Neural progenitor cell (in vitro differentiated cells): ENCODE measurements around the gene VASH2. TPM values are rescaled to one million over a fixed set of nuclear protein-coding genes. Genes with fewer than 3 reads are reported as not detected.

Source experiments
- DNase-seq: peaks from one replicate; pipeline ENCODE4 v3.0.0-alpha.2; 2016; ENCODE audit warnings: low spot score
- H2AFZ ChIP-seq: fragments of 200-600 bp; sonication (generic); replicated peaks from 2 replicates; pipeline ENCODE4 v1.6.1; 2016; ENCODE audit warnings: antibody characterized with exemption
- H3F3A ChIP-seq: fragments of 200-600 bp; sonication (generic); 2 replicates; pipeline ENCODE4 v1.6.1; 2016; ENCODE audit warnings: antibody characterized with exemption, low read depth
- H3K27ac ChIP-seq: fragments of 200-600 bp; sonication (generic); 2 replicates; pipeline ENCODE4 v1.5.1; 2016; ENCODE audit warnings: mild to moderate bottlenecking
- H3K27me3 ChIP-seq: fragments of 200-600 bp; sonication (generic); 2 replicates; pipeline ENCODE4 v1.6.1; 2016; ENCODE audit warnings: mild to moderate bottlenecking, moderate library complexity
- H3K36me3 ChIP-seq: fragments of 200-600 bp; sonication (generic); 2 replicates; pipeline ENCODE4 v1.5.1; 2016
- H3K4me1 ChIP-seq: fragments of 200-600 bp; sonication (generic); 2 replicates; pipeline ENCODE4 v1.6.1; 2016; ENCODE audit warnings: mixed run types
- H3K4me2 ChIP-seq: fragments of 200-600 bp; sonication (generic); 2 replicates; pipeline ENCODE4 v1.6.1; 2016
- H3K4me3 ChIP-seq: fragments of 200-600 bp; sonication (generic); 2 replicates; pipeline ENCODE4 v1.5.1; 2016
- H3K79me2 ChIP-seq: fragments of 200-600 bp; sonication (generic); 2 replicates; pipeline ENCODE4 v1.6.1; 2016; ENCODE audit warnings: low read depth
- H3K9ac ChIP-seq: fragments of 200-600 bp; sonication (generic); 2 replicates; pipeline ENCODE4 v1.6.1; 2016
- H3K9me3 ChIP-seq: fragments of 200-600 bp; sonication (generic); 2 replicates; pipeline ENCODE4 v1.5.1; 2016; ENCODE audit warnings: low read depth
- H4K20me1 ChIP-seq: fragments of 200-600 bp; sonication (generic); 2 replicates; pipeline ENCODE4 v1.6.1; 2016; ENCODE audit warnings: low read depth
- H3K27ac Mint-ChIP-seq: 3 replicates; pipeline ENCODE4 v1.8.0; 2021; ENCODE audit warnings: mixed read lengths
- H3K27me3 Mint-ChIP-seq: 2 replicates; pipeline ENCODE4 v1.8.0; 2022; ENCODE audit warnings: low read depth, mild to moderate bottlenecking, inconsistent platforms, moderate library complexity, mixed read lengths; ENCODE audit not compliant: insufficient read depth
- H3K36me3 Mint-ChIP-seq: 3 replicates; pipeline ENCODE4 v1.8.0; 2021; ENCODE audit warnings: mixed read lengths
- H3K4me1 Mint-ChIP-seq: 3 replicates; pipeline ENCODE4 v1.8.0; 2021; ENCODE audit warnings: mixed read lengths
- H3K4me3 Mint-ChIP-seq: 3 replicates; pipeline ENCODE4 v1.8.0; 2021; ENCODE audit warnings: mild to moderate bottlenecking, moderate library complexity, mixed read lengths
- H3K9me3 Mint-ChIP-seq: 3 replicates; pipeline ENCODE4 v1.8.0; 2020; ENCODE audit warnings: mixed read lengths
- EZH2 ChIP-seq: fragments of 200-600 bp; sonication (generic); IDR thresholded peaks from 2 replicates; pipeline ENCODE4 v1.6.1; 2017; ENCODE audit warnings: antibody characterized with exemption, mild to moderate bottlenecking, moderate library complexity
- EZH2phosphoT487 ChIP-seq: fragments of 200-600 bp; sonication (generic); IDR thresholded peaks from 2 replicates; pipeline ENCODE4 v1.6.1; 2017; ENCODE audit warnings: antibody characterized with exemption
- total RNA-seq: library from RNA; depleted of rRNA; stranded (reverse); fragments of >200 nt; gene quantifications from 2 replicates; pipeline ENCODE4 v1.2.3, GENCODE V29; 2015; ENCODE audit warnings: low replicate concordance
- TF ChIP-seq, protein P1 (sequence below): fragments of 200-600 bp; sonication (generic); IDR thresholded peaks from 2 replicates; pipeline ENCODE4 v1.5.1; 2017; ENCODE audit warnings: antibody characterized with exemption, mild to moderate bottlenecking

Gene VASH2
- total RNA-seq, 1 donor from 2014 or later, result 5.2 TPM

DNA sequence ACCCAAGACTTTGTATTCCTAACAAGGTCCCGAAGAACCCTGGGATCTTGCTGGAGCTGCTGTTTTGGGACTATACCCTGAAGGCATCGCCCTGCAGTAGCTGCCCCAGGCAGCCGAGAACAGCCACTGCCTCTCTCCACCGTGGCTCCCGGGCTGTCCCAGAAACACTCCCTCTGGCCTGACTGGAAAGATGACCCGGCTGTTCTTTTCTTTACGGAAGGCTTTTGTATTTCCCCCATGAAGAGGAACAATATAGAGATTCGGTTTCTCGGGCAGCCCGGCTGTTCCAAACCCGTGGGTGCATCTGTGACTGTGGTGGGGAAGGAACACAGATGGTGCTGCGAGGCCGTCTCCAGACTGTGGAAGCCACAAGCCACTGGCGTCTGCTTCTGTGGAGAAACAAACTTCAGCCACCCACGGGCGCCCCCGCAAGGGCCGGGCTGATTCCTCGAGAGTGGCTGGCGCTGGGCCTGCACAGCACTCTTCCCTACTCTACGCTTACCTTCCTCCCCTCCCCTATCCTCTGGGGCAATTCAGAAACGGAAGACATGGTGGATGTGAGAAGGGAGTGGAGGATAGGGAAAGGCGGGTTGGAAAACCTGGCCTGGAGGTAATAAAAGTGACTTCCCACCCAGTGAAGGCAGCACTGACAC, 33.7 kb upstream of the VASH2 start:
- H3K4me3 ChIP-seq, result no peak overlapping the region
- TF ChIP-seq EZH2phosphoT487 (no peak), EZH2 (no peak)
- TF ChIP-seq, protein P1, sequence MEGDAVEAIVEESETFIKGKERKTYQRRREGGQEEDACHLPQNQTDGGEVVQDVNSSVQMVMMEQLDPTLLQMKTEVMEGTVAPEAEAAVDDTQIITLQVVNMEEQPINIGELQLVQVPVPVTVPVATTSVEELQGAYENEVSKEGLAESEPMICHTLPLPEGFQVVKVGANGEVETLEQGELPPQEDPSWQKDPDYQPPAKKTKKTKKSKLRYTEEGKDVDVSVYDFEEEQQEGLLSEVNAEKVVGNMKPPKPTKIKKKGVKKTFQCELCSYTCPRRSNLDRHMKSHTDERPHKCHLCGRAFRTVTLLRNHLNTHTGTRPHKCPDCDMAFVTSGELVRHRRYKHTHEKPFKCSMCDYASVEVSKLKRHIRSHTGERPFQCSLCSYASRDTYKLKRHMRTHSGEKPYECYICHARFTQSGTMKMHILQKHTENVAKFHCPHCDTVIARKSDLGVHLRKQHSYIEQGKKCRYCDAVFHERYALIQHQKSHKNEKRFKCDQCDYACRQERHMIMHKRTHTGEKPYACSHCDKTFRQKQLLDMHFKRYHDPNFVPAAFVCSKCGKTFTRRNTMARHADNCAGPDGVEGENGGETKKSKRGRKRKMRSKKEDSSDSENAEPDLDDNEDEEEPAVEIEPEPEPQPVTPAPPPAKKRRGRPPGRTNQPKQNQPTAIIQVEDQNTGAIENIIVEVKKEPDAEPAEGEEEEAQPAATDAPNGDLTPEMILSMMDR, result peak; percentile 12
- peaks cover 26% of the 10 kb centered on the region for H3K27me3 Mint-ChIP-seq
- no peaks in the 10 kb centered on the region for H4K20me1 ChIP-seq
- peaks cover 30% of the 10 kb centered on the region for H3K27me3 ChIP-seq
- no peaks in the 10 kb centered on the region for H3K9me3 ChIP-seq
- DNase-seq, result peak; percentile 58
- H3K4me2 ChIP-seq, result peak overlapping the region; percentile 53
- peak overlapping the region; percentile 93 for H3K27ac Mint-ChIP-seq
- H3K9ac ChIP-seq, result no peak overlapping the region
- no peaks in the 10 kb centered on the region for H3K36me3 ChIP-seq
- peaks cover 1% of the 10 kb centered on the region for H3K36me3 Mint-ChIP-seq
- H3K79me2 ChIP-seq, result no peaks in the 10 kb centered on the region
- peak overlapping the region; percentile 99 for H2AFZ ChIP-seq
- H3K4me1 Mint-ChIP-seq, result peaks cover 26% of the 10 kb centered on the region
- H3K27ac ChIP-seq, result no peak overlapping the region
- H3K9me3 Mint-ChIP-seq, result no peaks in the 10 kb centered on the region
- peaks cover 22% of the 10 kb centered on the region for H3F3A ChIP-seq
- H3K4me3 Mint-ChIP-seq, result peak overlapping the region; percentile 24
- peaks cover 16% of the 10 kb centered on the region for H3K4me1 ChIP-seq

DNA sequence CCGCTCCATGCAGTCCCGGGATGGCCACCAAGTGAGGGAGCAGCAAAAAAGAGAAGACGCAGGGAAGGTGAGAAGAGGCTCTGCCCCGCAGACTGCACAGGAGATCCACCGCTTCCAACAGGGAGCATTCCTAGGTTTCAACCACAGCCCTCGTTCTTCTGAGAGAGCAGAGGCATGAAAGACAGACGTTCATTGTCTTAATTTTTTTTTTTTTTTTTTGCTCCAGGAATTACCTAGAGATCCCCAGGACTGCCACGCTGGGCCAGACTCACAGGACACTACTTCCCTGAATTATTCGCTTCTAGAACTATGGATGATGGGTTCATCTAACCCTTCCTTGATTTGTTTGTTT, 33.2 kb upstream of the VASH2 start:
- H3K36me3 Mint-ChIP-seq, result peaks cover 1% of the 10 kb centered on the region
- Histone ChIP-seq H3F3A (peaks cover 22% of the 10 kb centered on the region), H4K20me1 (no peaks in the 10 kb centered on the region), H3K36me3 (no peaks in the 10 kb centered on the region), H3K4me3 (no peak overlapping the region), H3K4me1 (peaks cover 16% of the 10 kb centered on the region), H3K27me3 (peaks cover 26% of the 10 kb centered on the region), H3K79me2 (no peaks in the 10 kb centered on the region), H3K9ac (no peak overlapping the region), H3K27ac (no peak overlapping the region), H2AFZ (peak overlapping the region; percentile 99), H3K4me2 (peak overlapping the region; percentile 53), H3K9me3 (no peaks in the 10 kb centered on the region)
- peaks cover 26% of the 10 kb centered on the region for H3K4me1 Mint-ChIP-seq
- H3K9me3 Mint-ChIP-seq, result no peaks in the 10 kb centered on the region
- H3K27me3 Mint-ChIP-seq, result peaks cover 25% of the 10 kb centered on the region
- H3K27ac Mint-ChIP-seq, result peak overlapping the region; percentile 93
- DNase-seq, result no peak
- H3K4me3 Mint-ChIP-seq, result no peak overlapping the region
- TF ChIP-seq, protein P1, result no peak
- TF ChIP-seq EZH2, result no peak
- TF ChIP-seq EZH2phosphoT487, result no peak

DNA sequence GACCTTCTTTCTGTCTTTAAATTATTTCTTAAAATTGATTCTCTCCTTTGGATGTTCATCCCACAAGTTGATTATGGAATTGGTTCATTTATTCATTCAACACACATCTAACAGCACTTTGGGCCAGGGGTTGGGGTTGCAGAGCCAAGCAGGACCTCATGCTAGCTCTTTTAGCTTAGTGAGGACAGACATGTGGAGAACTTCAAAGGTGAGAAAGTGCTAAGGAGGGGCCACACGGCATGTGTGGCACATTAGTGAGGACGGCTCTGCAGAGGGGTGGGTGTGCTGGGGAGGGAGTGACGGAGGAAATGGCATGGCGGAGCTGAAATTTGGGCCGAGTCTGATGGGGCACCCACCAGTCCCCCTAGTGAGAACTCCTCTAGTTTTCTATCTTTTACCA, 32.5 kb upstream of the VASH2 start:
- H3K4me1 Mint-ChIP-seq, result peaks cover 29% of the 10 kb centered on the region
- Histone ChIP-seq H4K20me1 (no peaks in the 10 kb centered on the region), H3K36me3 (no peaks in the 10 kb centered on the region)

More for the DNA sequence above, 32.5 kb upstream of the VASH2 start:
- H3K27ac ChIP-seq, result no peak overlapping the region
- no peaks in the 10 kb centered on the region for H3K9me3 ChIP-seq
- H3K4me2 ChIP-seq, result no peak overlapping the region
- peaks cover 22% of the 10 kb centered on the region for H3F3A ChIP-seq
- H3K4me1 ChIP-seq, result peaks cover 16% of the 10 kb centered on the region
- Mint-ChIP-seq H3K9me3 (peaks cover 2% of the 10 kb centered on the region), H3K36me3 (peaks cover 1% of the 10 kb centered on the region), H3K27ac (no peak overlapping the region), H3K4me3 (no peak overlapping the region), H3K27me3 (peaks cover 18% of the 10 kb centered on the region)
- no peak for DNase-seq
- no peaks in the 10 kb centered on the region for H3K79me2 ChIP-seq
- H3K27me3 ChIP-seq, result peaks cover 20% of the 10 kb centered on the region
- no peak overlapping the region for H2AFZ ChIP-seq
- H3K9ac ChIP-seq, result no peak overlapping the region
- no peak for TF ChIP-seq EZH2
- TF ChIP-seq, protein P1, result no peak
- TF ChIP-seq EZH2phosphoT487, result no peak
- no peak overlapping the region for H3K4me3 ChIP-seq
